Body of pancreas (tissue), 4 donors: ENCODE measurements around the gene PSMD12. TPM values are rescaled to one million over a fixed set of nuclear protein-coding genes. Genes with fewer than 3 reads are reported as not detected.

Experiments used
- ATAC-seq: fragments of 150-250 bp; one replicate; pipeline ENCODE4 v1.9.1; 2016
- DNase-seq, 4 donors: peaks; one replicate each; pipeline ENCODE4 v3.0.0-alpha.2; 2019
- H3K27ac ChIP-seq, 4 donors: fragments of 200-600 bp; sonication (generic); 1 replicate in 3 of 4; 2 replicates in 1 of 4; pipeline versions ENCODE4 v1.5.1 to v1.6.1; 2016 to 2019; ENCODE audit warnings: mild to moderate bottlenecking in 1 of 4, mixed read lengths in 1 of 4, moderate library complexity in 1 of 4
- H3K27me3 ChIP-seq, 2 donors: fragments of 200-600 bp; sonication (generic); one replicate each; pipeline ENCODE4 v1.6.0; 2016; ENCODE audit warnings: mild to moderate bottlenecking in 1 of 2
- H3K36me3 ChIP-seq, 2 donors: fragments of 200-600 bp; sonication (generic); replicated peaks in 1 of 2; 2 replicates each; pipeline ENCODE4 v1.5.1; 2016; ENCODE audit warnings: low read depth in 2 of 2; ENCODE audit not compliant: insufficient read depth in 1 of 2
- H3K4me1 ChIP-seq: fragments of 200-600 bp; sonication (generic); one replicate; pipeline ENCODE4 v1.6.0; 2016
- H3K4me3 ChIP-seq, 2 donors: fragments of 200-600 bp; sonication (generic); 1 replicate in 1 of 2; 2 replicates in 1 of 2; pipeline ENCODE4 v1.5.1; 2016 to 2019
- H3K9me3 ChIP-seq, 3 donors: fragments of 200-600 bp; sonication (generic); 1 replicate in 2 of 3; 2 replicates in 1 of 3; pipeline ENCODE4 v1.5.1; 2016
- POLR2A ChIP-seq, 3 donors: fragments of 450-650 bp; IDR thresholded peaks; one replicate each; pipeline ENCODE4 v1.6.1; 2016; ENCODE audit warnings: antibody characterized with exemption in 3 of 3, mild to moderate bottlenecking in 2 of 3
- WGBS, 2 donors: methylation state at CpG; one replicate each; pipeline ENCODE4 v1.1.5; 2017; 5-methylcytosine and 5-hydroxymethylcytosine counted together
- intact Hi-C: fragments of 100-400 bp; cut with DNase I; formaldehyde crosslinking; loops from one replicate; pipeline ENCODE4 v1.15.1; 2023
- total RNA-seq, 2 donors: library from RNA; depleted of rRNA; stranded (reverse); fragments of >200 nt; gene quantifications; one replicate each; pipeline ENCODE4 v1.1.0, GENCODE V29; 2016
- TF ChIP-seq, protein P1 (sequence below), 7 experiments: fragments of 450-650 bp in 4 of 7; fragments of 200-600 bp in 3 of 7; sonication (generic) in 3 of 7; IDR thresholded peaks; one replicate each; pipeline ENCODE4 v1.5.1; 2016 to 2019; ENCODE audit warnings: antibody characterized with exemption in 7 of 7

The PSMD12 gene
- total RNA-seq, 2 donors from 2014 or later, result 12.2 to 14.0 TPM

DNA sequence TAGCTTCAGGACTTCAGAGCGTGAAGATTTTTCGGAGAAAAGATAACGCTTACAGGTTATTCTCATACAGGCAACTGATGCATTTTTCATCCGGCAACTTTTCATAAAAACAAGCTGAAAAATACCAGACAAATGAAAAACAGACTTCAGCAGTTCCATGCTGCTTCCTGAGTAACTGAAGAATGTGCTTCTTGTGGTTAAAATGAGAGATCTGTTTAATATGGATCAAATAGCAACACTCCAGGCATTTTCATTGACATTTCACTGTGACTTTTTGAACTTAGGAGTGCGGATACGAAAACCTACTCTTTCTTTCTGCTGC, 10.0 kb upstream of the PSMD12 start:
- H3K4me1 ChIP-seq, result peaks cover 28% of the 10 kb centered on the region
- no peaks in the 10 kb centered on the region for H3K36me3 ChIP-seq
- no peak for TF ChIP-seq POLR2A (IDR thresholded peaks at IDR 0.05)
- TF ChIP-seq, protein P1, sequence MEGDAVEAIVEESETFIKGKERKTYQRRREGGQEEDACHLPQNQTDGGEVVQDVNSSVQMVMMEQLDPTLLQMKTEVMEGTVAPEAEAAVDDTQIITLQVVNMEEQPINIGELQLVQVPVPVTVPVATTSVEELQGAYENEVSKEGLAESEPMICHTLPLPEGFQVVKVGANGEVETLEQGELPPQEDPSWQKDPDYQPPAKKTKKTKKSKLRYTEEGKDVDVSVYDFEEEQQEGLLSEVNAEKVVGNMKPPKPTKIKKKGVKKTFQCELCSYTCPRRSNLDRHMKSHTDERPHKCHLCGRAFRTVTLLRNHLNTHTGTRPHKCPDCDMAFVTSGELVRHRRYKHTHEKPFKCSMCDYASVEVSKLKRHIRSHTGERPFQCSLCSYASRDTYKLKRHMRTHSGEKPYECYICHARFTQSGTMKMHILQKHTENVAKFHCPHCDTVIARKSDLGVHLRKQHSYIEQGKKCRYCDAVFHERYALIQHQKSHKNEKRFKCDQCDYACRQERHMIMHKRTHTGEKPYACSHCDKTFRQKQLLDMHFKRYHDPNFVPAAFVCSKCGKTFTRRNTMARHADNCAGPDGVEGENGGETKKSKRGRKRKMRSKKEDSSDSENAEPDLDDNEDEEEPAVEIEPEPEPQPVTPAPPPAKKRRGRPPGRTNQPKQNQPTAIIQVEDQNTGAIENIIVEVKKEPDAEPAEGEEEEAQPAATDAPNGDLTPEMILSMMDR (IDR thresholded peaks at IDR 0.05), result no peak
- H3K9me3 ChIP-seq, result no peaks in the 10 kb centered on the region
- intact Hi-C loops, result loop anchor here (10.0 kb wide), 1 partner anchor 318 kb away; no protein-coding TSS in a partner anchor
- no peaks in the 10 kb centered on the region for H3K27me3 ChIP-seq
- H3K4me3 ChIP-seq, result peak overlapping the region in 1 of 2 donors; percentile 61
- WGBS, 2 donors, result 33 to 40% methylated on average over 6 of the region's 6 CpGs
- no peak for ATAC-seq
- H3K27ac ChIP-seq, result peak overlapping the region in 3 of 4 donors; percentile 95 to 98 (median 97)
- DNase-seq, result no peak

DNA sequence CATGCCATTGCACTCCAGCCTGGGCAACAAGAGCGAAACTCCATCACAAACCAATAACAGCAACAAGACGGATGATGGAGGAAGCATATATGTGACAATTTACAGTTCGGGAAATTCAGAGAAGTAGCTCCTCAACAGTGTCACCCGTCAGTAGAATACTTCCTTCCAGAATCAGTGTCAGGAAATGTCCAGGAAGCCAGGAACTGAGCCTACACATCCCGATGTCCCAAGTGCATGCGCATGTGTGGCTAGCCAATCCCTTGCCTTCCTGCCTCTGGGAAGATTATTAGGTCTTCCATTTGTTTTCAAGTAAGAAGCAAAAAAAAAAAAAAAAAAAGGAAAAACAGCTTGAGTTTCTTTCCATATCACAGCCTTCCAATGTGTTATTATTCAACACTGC, 9.3 kb upstream of the PSMD12 start:
- no peaks in the 10 kb centered on the region for H3K27me3 ChIP-seq
- ATAC-seq (no peak), DNase-seq (no peak)
- peaks cover 23% of the 10 kb centered on the region for H3K4me1 ChIP-seq
- TF ChIP-seq POLR2A (IDR thresholded peaks at IDR 0.05), result no peak
- TF ChIP-seq, protein P1 (IDR thresholded peaks at IDR 0.05), result no peak
- no peak overlapping the region for H3K4me3 ChIP-seq
- WGBS, 2 donors, result 79 to 84% methylated on average over 6 of the region's 6 CpGs
- intact Hi-C loops, result loop anchor here (10.0 kb wide), 1 partner anchor 319 kb away; no protein-coding TSS in a partner anchor
- H3K36me3 ChIP-seq, result no peaks in the 10 kb centered on the region
- no peaks in the 10 kb centered on the region for H3K9me3 ChIP-seq
- no peak overlapping the region for H3K27ac ChIP-seq

DNA sequence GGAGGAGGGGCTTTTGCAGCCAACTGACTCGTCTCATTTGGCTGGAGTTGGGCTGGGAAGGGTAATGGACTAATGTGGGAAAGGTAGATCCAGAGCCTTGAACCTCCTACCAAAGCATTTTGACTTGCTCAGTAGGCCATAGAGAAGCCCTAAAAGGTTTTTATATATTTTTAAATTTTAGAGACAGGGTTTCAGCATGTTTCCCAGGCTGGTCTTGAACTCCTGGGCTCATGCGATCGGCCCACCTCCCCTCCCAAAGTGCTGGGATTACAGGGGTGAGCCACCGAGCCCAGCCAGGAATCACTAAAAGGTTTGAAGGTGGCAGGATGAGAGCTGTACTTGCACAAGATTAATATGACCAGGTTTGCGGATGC, 8.7 kb upstream of the PSMD12 start:
- H3K36me3 ChIP-seq, result no peaks in the 10 kb centered on the region
- intact Hi-C loops, result loop anchor here (10.0 kb wide), 1 partner anchor 320 kb away; no protein-coding TSS in a partner anchor
- DNase-seq (no peak), ATAC-seq (no peak)
- H3K27me3 ChIP-seq, result no peaks in the 10 kb centered on the region
- no peak for TF ChIP-seq POLR2A (IDR thresholded peaks at IDR 0.05)
- TF ChIP-seq, protein P1 (IDR thresholded peaks at IDR 0.05), result no peak
- no peak overlapping the region for H3K4me3 ChIP-seq
- 58 to 60% methylated on average over 5 of the region's 5 CpGs for WGBS, 2 donors
- no peak overlapping the region for H3K27ac ChIP-seq
- H3K4me1 ChIP-seq, result peaks cover 23% of the 10 kb centered on the region
- no peaks in the 10 kb centered on the region for H3K9me3 ChIP-seq

DNA sequence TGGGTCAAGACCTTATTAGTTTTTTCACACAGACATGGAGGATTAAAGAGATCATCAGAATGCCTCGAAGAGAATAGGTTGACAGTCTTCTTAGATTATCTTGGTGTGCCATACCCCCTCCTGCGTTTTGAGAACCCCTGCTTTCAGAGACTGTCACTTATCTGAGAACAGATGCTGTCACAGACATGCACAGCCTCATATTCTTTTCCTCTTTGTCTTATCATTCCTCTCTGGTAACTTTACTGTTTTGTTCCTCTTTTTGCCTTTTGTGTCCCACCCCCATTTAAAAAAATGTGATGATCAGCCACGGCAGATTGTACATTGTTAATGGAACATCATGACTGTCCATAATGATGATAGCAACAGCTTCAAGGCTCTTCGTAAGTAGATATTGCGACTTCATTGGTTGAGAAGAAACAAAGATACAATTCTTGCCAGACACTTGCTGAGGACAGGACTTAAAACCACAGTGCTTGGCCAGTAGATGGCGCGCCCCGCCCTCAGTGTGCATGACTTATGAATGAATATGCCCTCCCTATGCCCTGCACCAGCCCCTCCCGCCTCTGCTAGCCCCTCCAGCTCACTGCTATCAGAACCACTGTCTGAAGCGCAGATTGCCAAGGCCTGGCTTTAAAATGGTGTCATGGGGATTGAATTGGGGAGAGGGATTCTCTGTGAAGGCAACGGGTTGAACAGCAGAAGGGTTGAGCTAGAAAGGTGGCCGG, 8.1 kb upstream of the PSMD12 start:
- Histone ChIP-seq H3K27ac (no peak overlapping the region), H3K27me3 (no peaks in the 10 kb centered on the region), H3K9me3 (no peaks in the 10 kb centered on the region), H3K4me1 (peaks cover 20% of the 10 kb centered on the region), H3K36me3 (no peaks in the 10 kb centered on the region), H3K4me3 (no peak overlapping the region)
- TF ChIP-seq POLR2A (IDR thresholded peaks at IDR 0.05), result no peak
- TF ChIP-seq, protein P1 (IDR thresholded peaks at IDR 0.05), result peak; percentile 61 to 87 (median 85)
- ATAC-seq (no peak), DNase-seq (peak; percentile 86 to 93 (median 88))
- WGBS, 2 donors, result 13% methylated on average over 12 of the region's 12 CpGs
- intact Hi-C loops, result loop anchor here (10.0 kb wide), 1 partner anchor 320 kb away; no protein-coding TSS in a partner anchor

DNA sequence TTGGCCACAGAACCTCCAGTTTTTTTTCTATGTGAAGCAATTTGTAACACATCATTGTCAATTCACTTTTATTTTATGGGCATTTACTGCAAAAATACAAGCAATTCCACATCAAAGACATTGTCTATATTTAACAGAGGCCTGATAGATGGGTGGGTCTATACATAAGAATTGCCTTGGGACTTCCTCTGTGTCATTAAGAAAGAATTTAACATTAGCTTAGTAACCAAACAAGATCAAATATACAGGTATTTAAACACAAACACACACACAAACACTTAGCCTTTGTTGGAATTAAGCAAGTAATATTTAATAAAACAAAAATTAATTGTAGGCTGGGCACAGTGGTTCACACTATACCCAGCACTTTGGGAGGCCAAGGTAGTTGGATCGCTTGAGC, 6.4 kb upstream of the PSMD12 start:
- H3K27ac ChIP-seq, result no peak overlapping the region

More for the DNA sequence above, 6.4 kb upstream of the PSMD12 start:
- no peak overlapping the region for H3K4me3 ChIP-seq
- H3K4me1 ChIP-seq, result peaks cover 14% of the 10 kb centered on the region
- H3K9me3 ChIP-seq, result no peaks in the 10 kb centered on the region
- no peak for TF ChIP-seq POLR2A (IDR thresholded peaks at IDR 0.05)
- TF ChIP-seq, protein P1 (IDR thresholded peaks at IDR 0.05), result no peak
- H3K27me3 ChIP-seq, result no peaks in the 10 kb centered on the region
- ATAC-seq, result no peak
- intact Hi-C loops, result loop anchor here (10.0 kb wide), 1 partner anchor 322 kb away; no protein-coding TSS in a partner anchor
- no peak for DNase-seq
- no peaks in the 10 kb centered on the region for H3K36me3 ChIP-seq
- 79 to 94% methylated on average over 1 of the region's 1 CpG for WGBS, 2 donors
